Measurements from ENCODE around the gene ACOT4.
A peak's percentile ranks its signal among the peaks of the same experiment; 100 is the strongest.

The ACOT4 gene

DNA sequence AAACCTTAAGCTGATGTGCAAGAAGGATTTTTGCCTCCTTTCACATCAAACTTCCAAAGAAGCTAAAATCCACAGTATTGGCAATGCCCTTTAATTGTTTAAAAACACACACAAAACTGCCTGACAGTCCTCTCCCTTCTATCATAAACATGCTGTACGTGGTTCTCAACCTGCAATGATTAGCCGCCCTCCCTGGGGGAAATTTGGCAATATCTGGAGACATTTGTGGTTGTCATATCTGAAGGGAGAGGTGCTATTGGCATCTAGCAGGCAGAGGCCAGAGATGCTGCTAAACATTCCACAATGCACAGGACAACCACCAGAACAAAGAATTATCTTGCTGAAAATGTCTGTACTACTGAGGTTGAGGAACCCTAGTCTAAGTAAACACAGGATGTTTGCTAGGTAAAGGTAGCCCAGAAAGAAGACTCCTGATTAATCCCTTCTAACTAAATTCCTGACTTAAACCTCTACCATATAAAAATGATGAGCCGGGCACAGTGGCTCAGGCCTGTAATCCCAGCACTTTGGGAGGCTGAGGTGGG lies 21.8 kb downstream of the ACOT4 start:
- Histone ChIP-seq H3K27ac (ENCODE audit: insufficient read depth in 1 of 2, low read depth in 1 of 2, low read length in 2 of 2, poor library complexity in 1 of 2, severe bottlenecking in 2 of 2) (no peak overlapping the region), H3K27me3 (replicated peaks in 2 of 5; ENCODE audit: control insufficient read depth in 4 of 5, insufficient read depth in 5 of 5, low read length in 4 of 5) (peaks cover 0 to 4% (median 0%) of the 10 kb centered on the region in 5 experiments), H3K4me3 (ENCODE audit: control insufficient read depth in 1 of 7, extremely low read depth in 1 of 7, insufficient read depth in 4 of 7, low read depth in 2 of 7, low read length in 6 of 7) (peak overlapping the region in 2 of 7 experiments; percentile 81 to 85), H3K36me3 (ENCODE audit: control insufficient read depth in 4 of 4, insufficient read depth in 4 of 4, low read length in 3 of 4) (no peaks in the 10 kb centered on the region), H3K9me3 (ENCODE audit: control extremely low read depth in 1 of 5, control insufficient read depth in 4 of 5, insufficient read depth in 2 of 5, low read depth in 1 of 5, low read length in 4 of 5) (no peaks in the 10 kb centered on the region), H3K4me1 (ENCODE audit: control extremely low read depth in 1 of 4, control insufficient read depth in 4 of 4, insufficient read depth in 4 of 4, low read length in 3 of 4) (peaks cover 0 to 9% (median 6%) of the 10 kb centered on the region in 4 experiments)
- DNase-seq, result no peak
- CTCF ChIA-PET, result interaction anchor here (0.6 to 1.5 kb wide), 10 partner anchors 9 to 171 kb away, joined by 3 to 5 read pairs (median 3); no protein-coding TSS in a partner anchor
- WGBS (ENCODE audit: insufficient coverage), result no CpG with 5 or more reads among the region's 3 CpGs
- POLR2A ChIA-PET, result interaction anchor here (0.6 kb wide), 1 partner anchor 34 kb away, joined by 3 read pairs; no protein-coding TSS in a partner anchor

GRCh38 chr14:73616831-73617230 lies 25.2 kb downstream of the ACOT4 start:
- Histone ChIP-seq H3K4me3 (ENCODE audit: control insufficient read depth in 1 of 7, extremely low read depth in 1 of 7, insufficient read depth in 4 of 7, low read depth in 2 of 7, low read length in 6 of 7) (no peak overlapping the region), H3K27me3 (replicated peaks in 2 of 5; ENCODE audit: control insufficient read depth in 4 of 5, insufficient read depth in 5 of 5, low read length in 4 of 5) (peaks cover 0 to 4% (median 0%) of the 10 kb centered on the region in 5 experiments), H3K36me3 (ENCODE audit: control insufficient read depth in 4 of 4, insufficient read depth in 4 of 4, low read length in 3 of 4) (no peaks in the 10 kb centered on the region), H3K27ac (ENCODE audit: insufficient read depth in 1 of 2, low read depth in 1 of 2, low read length in 2 of 2, poor library complexity in 1 of 2, severe bottlenecking in 2 of 2) (no peak overlapping the region), H3K4me1 (ENCODE audit: control extremely low read depth in 1 of 4, control insufficient read depth in 4 of 4, insufficient read depth in 4 of 4, low read length in 3 of 4) (peaks cover 0 to 9% (median 6%) of the 10 kb centered on the region in 4 experiments), H3K9me3 (ENCODE audit: control extremely low read depth in 1 of 5, control insufficient read depth in 4 of 5, insufficient read depth in 2 of 5, low read depth in 1 of 5, low read length in 4 of 5) (no peaks in the 10 kb centered on the region)
- ChIA-PET POLR2A (no interaction called here), CTCF (no interaction called here)
- 92% methylated on average over 4 of the region's 4 CpGs for WGBS (ENCODE audit: insufficient coverage)
- no peak for DNase-seq

DNA sequence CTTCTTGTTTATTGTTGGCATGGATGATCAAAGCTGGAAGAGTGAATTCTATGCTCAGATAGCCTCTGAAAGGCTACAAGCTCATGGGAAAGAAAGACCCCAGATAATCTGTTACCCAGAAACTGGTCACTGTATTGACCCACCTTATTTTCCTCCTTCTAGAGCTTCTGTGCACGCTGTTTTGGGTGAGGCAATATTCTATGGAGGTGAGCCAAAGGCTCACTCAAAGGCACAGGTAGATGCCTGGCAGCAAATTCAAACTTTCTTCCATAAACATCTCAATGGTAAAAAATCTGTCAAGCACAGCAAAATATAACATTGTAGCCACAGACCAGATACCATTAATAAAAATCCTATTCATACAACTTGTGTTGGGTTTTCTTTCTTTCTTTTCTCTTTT lies 27.9 kb downstream of the ACOT4 start:
- Histone ChIP-seq H3K27ac (ENCODE audit: insufficient read depth in 1 of 2, low read depth in 1 of 2, low read length in 2 of 2, poor library complexity in 1 of 2, severe bottlenecking in 2 of 2) (no peak overlapping the region), H3K27me3 (replicated peaks in 2 of 5; ENCODE audit: control insufficient read depth in 4 of 5, insufficient read depth in 5 of 5, low read length in 4 of 5) (no peaks in the 10 kb centered on the region), H3K36me3 (ENCODE audit: control insufficient read depth in 4 of 4, insufficient read depth in 4 of 4, low read length in 3 of 4) (no peaks in the 10 kb centered on the region), H3K4me1 (ENCODE audit: control extremely low read depth in 1 of 4, control insufficient read depth in 4 of 4, insufficient read depth in 4 of 4, low read length in 3 of 4) (no peaks in the 10 kb centered on the region), H3K4me3 (ENCODE audit: control insufficient read depth in 1 of 7, extremely low read depth in 1 of 7, insufficient read depth in 4 of 7, low read depth in 2 of 7, low read length in 6 of 7) (no peak overlapping the region), H3K9me3 (ENCODE audit: control extremely low read depth in 1 of 5, control insufficient read depth in 4 of 5, insufficient read depth in 2 of 5, low read depth in 1 of 5, low read length in 4 of 5) (peaks cover 0 to 3% (median 0%) of the 10 kb centered on the region in 5 experiments)
- no CpG with 5 or more reads among the region's 1 CpG for WGBS (ENCODE audit: insufficient coverage)
- ChIA-PET CTCF (interaction anchor here (0.6 to 1.0 kb wide), 3 partner anchors 15 to 845 kb away, joined by 3 read pairs; no protein-coding TSS in a partner anchor), POLR2A (no interaction called here)
- DNase-seq, result no peak

- H3K4me1 ChIP-seq (ENCODE audit: control extremely low read depth in 1 of 4, control insufficient read depth in 4 of 4, insufficient read depth in 4 of 4, low read length in 3 of 4), result no peaks in the 10 kb centered on the region
- H3K4me3 ChIP-seq (ENCODE audit: control insufficient read depth in 1 of 7, extremely low read depth in 1 of 7, insufficient read depth in 4 of 7, low read depth in 2 of 7, low read length in 6 of 7), result no peak overlapping the region
- H3K27me3 ChIP-seq (replicated peaks in 2 of 5; ENCODE audit: control insufficient read depth in 4 of 5, insufficient read depth in 5 of 5, low read length in 4 of 5), result no peaks in the 10 kb centered on the region
- CTCF ChIA-PET, result interaction anchor here (0.7 kb wide), 1 partner anchor 844 kb away, joined by 3 read pairs; no protein-coding TSS in a partner anchor
- POLR2A ChIA-PET, result no interaction called here
- H3K27ac ChIP-seq (ENCODE audit: insufficient read depth in 1 of 2, low read depth in 1 of 2, low read length in 2 of 2, poor library complexity in 1 of 2, severe bottlenecking in 2 of 2), result no peak overlapping the region
- DNase-seq, result no peak
- WGBS (ENCODE audit: insufficient coverage), result 99% methylated on average over 9 of the region's 10 CpGs
- H3K36me3 ChIP-seq (ENCODE audit: control insufficient read depth in 4 of 4, insufficient read depth in 4 of 4, low read length in 3 of 4), result no peaks in the 10 kb centered on the region
- peaks cover 0 to 3% (median 0%) of the 10 kb centered on the region in 5 experiments for H3K9me3 ChIP-seq (ENCODE audit: control extremely low read depth in 1 of 5, control insufficient read depth in 4 of 5, insufficient read depth in 2 of 5, low read depth in 1 of 5, low read length in 4 of 5)
These were observed 28.6 kb downstream of the ACOT4 start for GRCh38 chr14:73620268-73620667.

DNA sequence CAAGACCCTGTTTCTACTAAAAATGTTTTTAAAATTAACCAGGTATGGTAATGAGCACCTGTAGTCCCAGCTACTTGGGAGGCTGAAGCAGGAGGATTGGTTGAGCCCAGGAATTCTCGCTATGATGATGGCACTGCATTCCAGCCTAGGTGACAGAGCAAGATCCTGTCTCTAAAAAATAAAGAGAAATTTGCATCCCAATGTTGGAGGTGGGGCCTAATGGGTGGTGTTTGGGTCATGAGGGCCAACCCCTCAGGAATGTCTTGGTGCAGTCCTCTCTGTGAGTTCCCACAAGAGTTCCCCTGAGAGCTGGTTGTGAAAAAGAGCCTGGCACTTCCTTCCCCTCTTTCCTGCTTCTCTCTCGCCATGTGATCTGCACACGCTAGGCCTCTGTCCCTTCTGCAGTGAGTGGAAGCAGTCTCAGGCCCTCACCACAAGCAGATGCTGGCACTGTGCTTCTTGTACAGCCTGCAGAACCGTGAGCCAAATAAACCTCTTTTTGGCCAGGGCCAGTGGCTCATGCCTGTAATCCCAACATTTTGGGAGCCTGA lies 31.9 kb downstream of the ACOT4 start:
- no peaks in the 10 kb centered on the region for H3K4me1 ChIP-seq (ENCODE audit: control extremely low read depth in 1 of 4, control insufficient read depth in 4 of 4, insufficient read depth in 4 of 4, low read length in 3 of 4)
- peaks cover 0 to 3% (median 0%) of the 10 kb centered on the region in 5 experiments for H3K9me3 ChIP-seq (ENCODE audit: control extremely low read depth in 1 of 5, control insufficient read depth in 4 of 5, insufficient read depth in 2 of 5, low read depth in 1 of 5, low read length in 4 of 5)
- no peak for DNase-seq
- 100% methylated on average over 4 of the region's 4 CpGs for WGBS (ENCODE audit: insufficient coverage)
- no peak overlapping the region for H3K27ac ChIP-seq (ENCODE audit: insufficient read depth in 1 of 2, low read depth in 1 of 2, low read length in 2 of 2, poor library complexity in 1 of 2, severe bottlenecking in 2 of 2)
- no peaks in the 10 kb centered on the region for H3K27me3 ChIP-seq (replicated peaks in 2 of 5; ENCODE audit: control insufficient read depth in 4 of 5, insufficient read depth in 5 of 5, low read length in 4 of 5)
- ChIA-PET CTCF (interaction anchor here (1.7 kb wide), 1 partner anchor 10 kb away, joined by 6 read pairs; no protein-coding TSS in a partner anchor), POLR2A (no interaction called here)
- no peak overlapping the region for H3K4me3 ChIP-seq (ENCODE audit: control insufficient read depth in 1 of 7, extremely low read depth in 1 of 7, insufficient read depth in 4 of 7, low read depth in 2 of 7, low read length in 6 of 7)
- no peaks in the 10 kb centered on the region for H3K36me3 ChIP-seq (ENCODE audit: control insufficient read depth in 4 of 4, insufficient read depth in 4 of 4, low read length in 3 of 4)

DNA sequence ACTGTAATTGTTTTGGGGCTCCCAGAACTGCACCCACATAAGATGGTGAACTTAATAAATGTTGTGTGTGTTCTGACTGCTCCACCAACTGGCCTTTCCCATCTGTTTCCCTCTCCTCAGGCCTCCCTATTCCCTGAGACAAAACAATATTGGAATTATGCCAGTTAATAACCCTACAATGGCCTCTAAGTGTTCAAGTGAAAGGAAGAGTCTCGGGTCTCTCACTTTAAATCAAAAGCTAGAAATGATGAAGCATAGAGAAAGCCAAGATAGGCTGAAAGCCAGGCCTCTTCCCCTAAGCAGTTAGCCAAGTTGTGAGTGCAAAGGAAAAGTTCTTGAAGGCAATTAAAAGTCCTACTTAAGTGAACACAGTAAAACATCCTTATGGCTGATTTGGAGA lies 34.0 kb downstream of the ACOT4 start:
- Histone ChIP-seq H3K27ac (ENCODE audit: insufficient read depth in 1 of 2, low read depth in 1 of 2, low read length in 2 of 2, poor library complexity in 1 of 2, severe bottlenecking in 2 of 2) (no peak overlapping the region), H3K4me1 (ENCODE audit: control extremely low read depth in 1 of 4, control insufficient read depth in 4 of 4, insufficient read depth in 4 of 4, low read length in 3 of 4) (no peaks in the 10 kb centered on the region), H3K9me3 (ENCODE audit: control extremely low read depth in 1 of 5, control insufficient read depth in 4 of 5, insufficient read depth in 2 of 5, low read depth in 1 of 5, low read length in 4 of 5) (peaks cover 0 to 3% (median 0%) of the 10 kb centered on the region in 5 experiments), H3K4me3 (ENCODE audit: control insufficient read depth in 1 of 7, extremely low read depth in 1 of 7, insufficient read depth in 4 of 7, low read depth in 2 of 7, low read length in 6 of 7) (no peak overlapping the region), H3K27me3 (replicated peaks in 2 of 5; ENCODE audit: control insufficient read depth in 4 of 5, insufficient read depth in 5 of 5, low read length in 4 of 5) (no peaks in the 10 kb centered on the region), H3K36me3 (ENCODE audit: control insufficient read depth in 4 of 4, insufficient read depth in 4 of 4, low read length in 3 of 4) (no peaks in the 10 kb centered on the region)
- CTCF ChIA-PET, result interaction anchor here (0.9 to 2.1 kb wide), 3 partner anchors 12 to 116 kb away, joined by 4 to 5 read pairs (median 4); partner anchors contain the start of gene ACOT6
- no CpG with 5 or more reads among the region's 1 CpG for WGBS (ENCODE audit: insufficient coverage)
- POLR2A ChIA-PET, result no interaction called here
- no peak for DNase-seq

DNA sequence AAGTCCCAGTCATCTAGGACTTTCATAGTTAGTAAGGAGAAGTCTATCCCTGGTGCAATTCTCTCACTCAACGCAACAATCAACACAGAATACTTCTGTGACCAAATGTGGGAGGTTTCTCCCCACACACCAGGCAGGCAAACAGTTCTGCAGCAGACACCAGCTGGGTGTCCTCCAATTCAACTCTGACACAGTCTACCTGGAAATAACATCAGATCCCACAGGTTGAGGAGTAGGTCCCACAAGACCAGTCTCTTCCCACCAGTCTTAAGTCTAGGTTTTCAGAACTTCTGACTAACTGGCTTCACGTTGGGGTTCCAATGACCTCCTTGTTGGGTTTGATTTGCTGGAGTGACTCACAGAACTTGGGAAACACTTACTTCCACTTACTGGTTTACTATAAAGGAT lies 35.5 kb downstream of the ACOT4 start:
- CTCF ChIA-PET, result interaction anchor here (1.6 kb wide), 1 partner anchor 120 kb away, joined by 6 read pairs; no protein-coding TSS in a partner anchor
- WGBS (ENCODE audit: insufficient coverage), result no CpG with 5 or more reads among the region's 2 CpGs
- Histone ChIP-seq H3K4me1 (ENCODE audit: control extremely low read depth in 1 of 4, control insufficient read depth in 4 of 4, insufficient read depth in 4 of 4, low read length in 3 of 4) (no peaks in the 10 kb centered on the region), H3K4me3 (ENCODE audit: control insufficient read depth in 1 of 7, extremely low read depth in 1 of 7, insufficient read depth in 4 of 7, low read depth in 2 of 7, low read length in 6 of 7) (no peak overlapping the region), H3K9me3 (ENCODE audit: control extremely low read depth in 1 of 5, control insufficient read depth in 4 of 5, insufficient read depth in 2 of 5, low read depth in 1 of 5, low read length in 4 of 5) (peaks cover 0 to 3% (median 0%) of the 10 kb centered on the region in 5 experiments), H3K27ac (ENCODE audit: insufficient read depth in 1 of 2, low read depth in 1 of 2, low read length in 2 of 2, poor library complexity in 1 of 2, severe bottlenecking in 2 of 2) (no peak overlapping the region), H3K36me3 (ENCODE audit: control insufficient read depth in 4 of 4, insufficient read depth in 4 of 4, low read length in 3 of 4) (no peaks in the 10 kb centered on the region), H3K27me3 (replicated peaks in 2 of 5; ENCODE audit: control insufficient read depth in 4 of 5, insufficient read depth in 5 of 5, low read length in 4 of 5) (no peaks in the 10 kb centered on the region)
- no peak for DNase-seq
- POLR2A ChIA-PET, result no interaction called here
